GM19328 (cell line): ENCODE data around the gene UGT2B7.

ENCODE experiments used
- ATAC-seq: cut with Tn5 transposase; IDR thresholded peaks from one replicate; pipeline ENCODE4 v1.9.1; 2021; ENCODE audit warnings: mild to moderate bottlenecking, moderate library complexity; ENCODE audit not compliant: unreplicated experiment

The UGT2B7 gene

GRCh38 chr4:69147334-69147733 is 51.1 kb downstream of the UGT2B7 start:
- no peak for ATAC-seq

DNA sequence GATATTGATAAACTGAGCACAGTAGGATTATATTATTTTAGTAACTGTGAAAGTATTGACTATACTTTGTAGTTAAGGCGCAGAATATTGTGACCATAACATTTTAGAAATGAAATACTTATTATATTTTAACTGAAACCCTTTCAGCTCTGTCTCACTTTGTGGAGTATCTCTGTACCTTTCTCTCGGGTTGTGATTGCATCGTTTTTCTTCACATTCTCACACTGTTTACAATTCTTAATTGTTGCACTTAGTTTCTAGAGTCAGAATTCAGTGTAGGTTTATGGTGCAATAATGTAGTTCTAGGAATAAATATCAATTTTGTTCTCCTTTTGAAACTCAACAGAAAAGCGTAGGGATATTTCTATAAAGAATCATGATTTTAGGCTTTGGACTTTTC is 57.7 kb downstream of the UGT2B7 start:
- no peak for ATAC-seq

GRCh38 chr4:69156913-69157312 is 60.6 kb downstream of the UGT2B7 start:
- ATAC-seq = no peak
